GM12874 (cell line): Measurements from ENCODE around the gene CPT1C.

Source experiments
- CTCF ChIP-seq: IDR thresholded peaks from 2 replicates; pipeline ENCODE4 v1.5.1; 2011; ENCODE audit warnings: low read depth, mild to moderate bottlenecking, control low read depth, low read length, moderate library complexity; ENCODE audit not compliant: insufficient read depth

CPT1C gene

GRCh38 chr19:49664171-49665035 lies 26.5 kb upstream of the CPT1C start:
- no peak for TF ChIP-seq CTCF

- TF ChIP-seq CTCF: no peak
Measured at GRCh38 chr19:49665036-49665350, 25.9 kb upstream of the CPT1C start.

GRCh38 chr19:49665351-49666119 lies 25.4 kb upstream of the CPT1C start, which contains the start of the genes BCL2L12 and IRF3:
Gene BCL2L12 (plus strand): TSS chr19:49665933. CDS start chr19:49666693, 760 bp downstream.
Gene IRF3 (minus strand): TSS chr19:49665857. CDS start chr19:49664838, 1,019 bp downstream.
- TF ChIP-seq CTCF: no peak

DNA sequence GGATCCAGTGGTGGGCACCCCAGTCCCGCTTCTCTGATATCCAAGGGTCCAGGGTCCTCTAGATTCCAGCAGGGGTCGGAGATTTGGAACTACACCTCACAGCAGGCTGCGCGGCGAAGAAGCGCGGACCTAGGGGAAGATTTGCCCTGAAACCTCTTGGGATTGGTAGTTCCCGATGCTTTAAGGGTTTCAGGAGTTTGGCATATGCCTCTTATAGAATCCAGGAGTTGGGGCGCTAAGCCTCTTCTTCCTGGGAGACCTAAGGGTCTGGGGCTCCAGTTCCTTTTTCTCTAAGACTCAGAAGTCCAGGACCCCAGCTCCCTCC lies 24.8 kb upstream of the CPT1C start:
- TF ChIP-seq CTCF: no peak

DNA sequence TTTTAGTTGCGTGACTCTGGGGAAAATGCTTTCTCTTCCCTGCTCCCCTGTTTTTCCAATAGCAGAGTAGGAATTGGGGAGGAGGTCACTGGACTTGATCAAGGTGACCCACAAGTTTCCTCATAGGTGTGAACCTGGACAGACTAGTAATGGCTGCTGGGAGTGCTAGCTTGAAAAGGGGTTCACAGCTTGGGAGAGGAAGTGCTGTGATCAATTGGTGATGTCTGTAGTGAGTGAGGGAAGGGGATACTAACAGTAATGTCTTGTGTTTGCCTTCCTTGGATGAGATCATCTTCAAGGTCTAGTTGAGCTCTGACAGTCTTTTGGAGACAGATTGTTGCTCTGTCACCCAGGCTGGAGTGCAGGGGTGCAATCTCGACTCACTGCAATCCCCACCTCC lies 23.4 kb upstream of the CPT1C start:
- no peak for TF ChIP-seq CTCF

DNA sequence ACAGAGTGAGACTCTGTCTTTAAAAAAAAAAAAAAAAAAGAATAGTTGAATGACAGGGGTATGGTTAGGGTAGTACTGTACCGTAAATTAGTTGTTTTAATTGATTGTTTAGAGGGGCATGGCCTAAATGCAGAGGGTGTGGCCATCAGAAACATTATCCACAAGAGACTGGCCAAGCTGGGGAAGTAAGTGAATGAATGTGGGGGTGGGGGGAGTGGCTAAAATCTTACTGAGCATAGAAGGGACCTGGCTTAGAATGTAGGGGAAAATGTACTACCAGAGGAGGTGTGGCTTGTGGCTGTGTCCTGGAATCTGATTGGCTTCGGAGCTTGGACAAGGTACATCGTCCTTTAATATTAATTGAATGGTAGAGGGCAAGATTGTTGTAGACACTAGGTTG lies 21.4 kb upstream of the CPT1C start:
- TF ChIP-seq CTCF: no peak

- peak; percentile 97 for TF ChIP-seq CTCF
Measured at GRCh38 chr19:49672131-49672919, 18.6 kb upstream of the CPT1C start.
